MM.1S (cell line): ENCODE measurements around the gene SYT10.

ENCODE experiments used
- DNase-seq: peaks from one replicate; pipeline ENCODE4 v3.0.0-alpha.2; 2015
- H2AFZ ChIP-seq: fragments of 300-600 bp; sonication (generic); 2 replicates; pipeline ENCODE4 v1.6.0; 2016; ENCODE audit warnings: antibody characterized with exemption, low read length
- H3F3A ChIP-seq: fragments of 300-600 bp; sonication (generic); 2 replicates; pipeline ENCODE4 v1.6.1; 2016; ENCODE audit warnings: mild to moderate bottlenecking, antibody characterized with exemption, low read length, moderate library complexity, mixed read lengths; ENCODE audit not compliant: insufficient read depth
- H3K27ac ChIP-seq: fragments of 300-600 bp; sonication (generic); 2 replicates; pipeline ENCODE4 v1.5.1; 2016; ENCODE audit warnings: mild to moderate bottlenecking, low read length
- H3K27me3 ChIP-seq: fragments of 300-600 bp; sonication (generic); replicated peaks from 2 replicates; pipeline ENCODE4 v1.6.0; 2016; ENCODE audit warnings: low read length; ENCODE audit not compliant: insufficient read depth
- H3K36me3 ChIP-seq: fragments of 300-600 bp; sonication (generic); replicated peaks from 2 replicates; pipeline ENCODE4 v1.6.1; 2016; ENCODE audit warnings: mild to moderate bottlenecking, low read length, mixed read lengths; ENCODE audit not compliant: insufficient read depth
- H3K4me1 ChIP-seq: fragments of 300-600 bp; sonication (generic); 2 replicates; pipeline ENCODE4 v1.6.1; 2016; ENCODE audit warnings: low read length, mixed read lengths
- H3K4me2 ChIP-seq: fragments of 300-600 bp; sonication (generic); 2 replicates; pipeline ENCODE4 v1.6.0; 2016; ENCODE audit warnings: low read depth, low read length
- H3K4me3 ChIP-seq: fragments of 300-600 bp; sonication (generic); 2 replicates; pipeline ENCODE4 v1.5.1; 2016; ENCODE audit warnings: low read length, mixed read lengths
- H3K79me2 ChIP-seq: fragments of 300-600 bp; sonication (generic); 2 replicates; pipeline ENCODE4 v1.6.1; 2016; ENCODE audit warnings: mixed run types, low read length, mixed read lengths
- H3K9ac ChIP-seq: fragments of 300-600 bp; sonication (generic); 2 replicates; pipeline ENCODE4 v1.6.1; 2016; ENCODE audit warnings: low read length, mixed read lengths
- H3K9me2 ChIP-seq: fragments of 300-600 bp; sonication (generic); replicated peaks from 2 replicates; pipeline ENCODE4 v1.6.1; 2016; ENCODE audit warnings: mild to moderate bottlenecking, low read length, mixed read lengths; ENCODE audit not compliant: insufficient read depth
- H3K9me3 ChIP-seq: fragments of 300-600 bp; sonication (generic); replicated peaks from 2 replicates; pipeline ENCODE4 v1.6.1; 2016; ENCODE audit warnings: mild to moderate bottlenecking, low read length, mixed read lengths; ENCODE audit not compliant: insufficient read depth
- H4K20me1 ChIP-seq: fragments of 300-600 bp; sonication (generic); 2 replicates; pipeline ENCODE4 v1.6.1; 2016; ENCODE audit warnings: mild to moderate bottlenecking, low read length, moderate library complexity, mixed read lengths; ENCODE audit not compliant: insufficient read depth
- CTCF ChIP-seq: fragments of 300-600 bp; sonication (generic); IDR thresholded peaks from 2 replicates; pipeline ENCODE4 v1.5.1; 2016; ENCODE audit warnings: antibody characterized with exemption, low read length, mixed read lengths
- EZH2 ChIP-seq: fragments of 300-600 bp; sonication (generic); optimal IDR thresholded peaks from 2 replicates; pipeline ENCODE3; 2017; ENCODE audit warnings: low read depth, mild to moderate bottlenecking, antibody characterized with exemption, low read length, mixed read lengths
- EZH2phosphoT487 ChIP-seq: fragments of 300-600 bp; sonication (generic); IDR thresholded peaks from 2 replicates; pipeline ENCODE4 v1.6.1; 2018; ENCODE audit warnings: antibody characterized with exemption, low read length

SYT10 gene

GRCh38 chr12:33455096-33455495 is 15.5 kb upstream of the SYT10 start:
- no peaks in the 10 kb centered on the region for H3F3A ChIP-seq
- no peaks in the 10 kb centered on the region for H3K79me2 ChIP-seq
- H2AFZ ChIP-seq, result no peak overlapping the region
- no peaks in the 10 kb centered on the region for H3K4me1 ChIP-seq
- no peak for DNase-seq
- no peaks in the 10 kb centered on the region for H3K9me3 ChIP-seq
- H3K9me2 ChIP-seq, result no peaks in the 10 kb centered on the region
- H3K4me3 ChIP-seq, result no peak overlapping the region
- TF ChIP-seq EZH2 (no peak), CTCF (no peak), EZH2phosphoT487 (no peak)
- no peak overlapping the region for H3K4me2 ChIP-seq
- no peak overlapping the region for H3K9ac ChIP-seq
- H4K20me1 ChIP-seq, result no peaks in the 10 kb centered on the region
- H3K36me3 ChIP-seq, result no peaks in the 10 kb centered on the region
- no peaks in the 10 kb centered on the region for H3K27me3 ChIP-seq
- no peak overlapping the region for H3K27ac ChIP-seq

- no peak overlapping the region for H2AFZ ChIP-seq
- no peak overlapping the region for H3K4me2 ChIP-seq
- H3K9me2 ChIP-seq, result no peaks in the 10 kb centered on the region
- no peaks in the 10 kb centered on the region for H3K36me3 ChIP-seq
- H3K27me3 ChIP-seq, result no peaks in the 10 kb centered on the region
- TF ChIP-seq EZH2 (no peak), CTCF (no peak), EZH2phosphoT487 (no peak)
- H3K4me1 ChIP-seq, result no peaks in the 10 kb centered on the region
- H3F3A ChIP-seq, result no peaks in the 10 kb centered on the region
- no peaks in the 10 kb centered on the region for H4K20me1 ChIP-seq
- no peaks in the 10 kb centered on the region for H3K9me3 ChIP-seq
- no peak for DNase-seq
- no peak overlapping the region for H3K27ac ChIP-seq
- H3K79me2 ChIP-seq, result no peaks in the 10 kb centered on the region
- no peak overlapping the region for H3K4me3 ChIP-seq
- H3K9ac ChIP-seq, result no peak overlapping the region
Measured at GRCh38 chr12:33450480-33450879, 10.9 kb upstream of the SYT10 start.

GRCh38 chr12:33440477-33440876 is 858 bp upstream of the SYT10 start:
- Histone ChIP-seq H3K27me3 (no peaks in the 10 kb centered on the region), H3K79me2 (no peaks in the 10 kb centered on the region), H3K27ac (no peak overlapping the region), H3K9me2 (no peaks in the 10 kb centered on the region), H3K9me3 (no peaks in the 10 kb centered on the region), H3F3A (no peaks in the 10 kb centered on the region), H4K20me1 (no peaks in the 10 kb centered on the region), H3K9ac (no peak overlapping the region), H3K4me1 (no peaks in the 10 kb centered on the region), H2AFZ (no peak overlapping the region), H3K4me3 (no peak overlapping the region), H3K36me3 (no peaks in the 10 kb centered on the region), H3K4me2 (no peak overlapping the region)
- TF ChIP-seq CTCF, result no peak
- TF ChIP-seq EZH2, result no peak
- no peak for TF ChIP-seq EZH2phosphoT487
- no peak for DNase-seq
